K562 (cell line): ENCODE measurements around the gene GLUD1. TPM values are rescaled to one million over a fixed set of nuclear protein-coding genes. Genes with fewer than 3 reads are reported as not detected.
"Not testable (repeated sequence)": the region's sequence is repeated elsewhere in the genome, so short reads cannot be mapped to it uniquely, and the experiment has no call there.

Experiments
- ATAC-seq: fragments of 200-7000 bp; cut with Tn5 transposase; 3 replicates; pipeline ENCODE4 v1.9.1; 2020; ENCODE audit warnings: moderate library complexity
- BruUV-seq: library from RNA; stranded (reverse); fragments of 400-500 nt; replicated peaks from 2 replicates; lab custom pipeline; 2021; lab: Mats Ljungman, UMichigan
- CTCF ChIA-PET: fragments of 300-600 bp; formaldehyde crosslinking; extraction: SDS; loops from one replicate; lab custom pipeline; 2021; ENCODE audit warnings: low intra/inter-chr PET ratio; lab: Yijun Ruan, JAX
- POLR2A ChIA-PET: fragments of 300-600, 350-650 bp; sonication (Branson Sonifier 250); formaldehyde crosslinking; extraction: SDS; loops from one replicate; lab custom pipeline; 2021; ENCODE audit warnings: antibody characterized with exemption, inconsistent platforms; lab: Yijun Ruan, JAX
- DNase-seq, 4 experiments: peaks; one replicate each; pipeline versions ENCODE4 v3.0.0 to v3.0.0-alpha.2; 2011 to 2018; ENCODE audit warnings: low spot score in 3 of 4, mixed read lengths in 3 of 4; ENCODE audit errors: extremely low read depth in 1 of 4
- FAIRE-seq: peaks from 2 replicates; lab custom pipeline; 2011; peaks lifted over from hg19 to GRCh38; lab: Jason Lieb, UNC
- H2AFZ ChIP-seq: 2 replicates; pipeline ENCODE4 v1.6.0; 2011; ENCODE audit warnings: low read depth, low read length, control low read depth, inconsistent platforms
- H3K27ac ChIP-seq: fragments of 200-600 bp; 3 replicates; pipeline ENCODE4 v1.8.0; 2011; ENCODE audit warnings: low read depth, mild to moderate bottlenecking, control low read depth, inconsistent platforms, low read length, moderate library complexity, mixed read lengths; ENCODE audit errors: extremely low read depth
- H3K27me3 ChIP-seq, 2 experiments: fragments of 300-600 bp in 1 of 2; 2 replicates in 1 of 2; 3 replicates in 1 of 2; pipeline versions ENCODE4 v1.6.0 to v1.8.0; 2011; ENCODE audit warnings: inconsistent platforms in 2 of 2, low read length in 2 of 2, mild to moderate bottlenecking in 1 of 2, mixed read lengths in 1 of 2, moderate library complexity in 1 of 2; ENCODE audit not compliant: control insufficient read depth in 2 of 2, insufficient read depth in 2 of 2
- H3K36me3 ChIP-seq: fragments of 300-600 bp; 3 replicates; pipeline ENCODE4 v1.8.0; 2011; ENCODE audit warnings: mild to moderate bottlenecking, low read length, inconsistent platforms; ENCODE audit not compliant: control insufficient read depth, insufficient read depth
- H3K4me1 ChIP-seq, 2 experiments: fragments of 200-600 bp in 1 of 2; replicated peaks in 1 of 2; 2 replicates in 1 of 2; 3 replicates in 1 of 2; pipeline versions ENCODE4 v1.5.1 to v1.8.0; 2011; ENCODE audit warnings: inconsistent platforms in 2 of 2, low read length in 2 of 2, mild to moderate bottlenecking in 1 of 2, mixed read lengths in 1 of 2, moderate library complexity in 1 of 2; ENCODE audit not compliant: control insufficient read depth in 2 of 2, insufficient read depth in 2 of 2
- H3K4me2 ChIP-seq: 2 replicates; pipeline ENCODE4 v1.6.1; 2011; ENCODE audit warnings: low read length, control low read depth, inconsistent platforms, mixed read lengths; ENCODE audit not compliant: insufficient read depth
- H3K4me3 ChIP-seq: fragments of 200-600 bp; sonication (generic), shearing (Covaris generic); 2 replicates; pipeline ENCODE4 v1.5.1; 2016; ENCODE audit warnings: control low read depth, inconsistent platforms
- H3K79me2 ChIP-seq: fragments of 200-600 bp; 3 replicates; pipeline ENCODE4 v1.8.0; 2011; ENCODE audit warnings: low read length, inconsistent platforms; ENCODE audit not compliant: control insufficient read depth, insufficient read depth
- H3K9ac ChIP-seq, 2 experiments: 2 replicates each; pipeline versions ENCODE4 v1.6.0 to v1.6.1; 2011; ENCODE audit warnings: low read depth in 2 of 2, low read length in 2 of 2, control low read depth in 1 of 2, inconsistent platforms in 1 of 2, mild to moderate bottlenecking in 1 of 2, mixed read lengths in 1 of 2; ENCODE audit not compliant: insufficient read depth in 1 of 2
- H3K9me1 ChIP-seq: one replicate; pipeline ENCODE4 v1.6.0; 2011; ENCODE audit warnings: inconsistent platforms, mild to moderate bottlenecking, low read length, moderate library complexity; ENCODE audit not compliant: control insufficient read depth, insufficient read depth
- H3K9me3 ChIP-seq: replicated peaks from 2 replicates; pipeline ENCODE4 v1.5.1; 2011; ENCODE audit warnings: low read depth, low read length, inconsistent platforms; ENCODE audit not compliant: control insufficient read depth, insufficient read depth
- H4K20me1 ChIP-seq: replicated peaks from 2 replicates; pipeline ENCODE4 v1.6.1; 2011; ENCODE audit warnings: low read length, inconsistent platforms, mixed read lengths; ENCODE audit not compliant: control insufficient read depth, insufficient read depth
- CBFA2T3 ChIP-seq: fragments of 450-650 bp; IDR thresholded peaks from 2 replicates; pipeline ENCODE4 v1.6.1; 2017
- ELF1 ChIP-seq: fragments of 200-800 bp; sonication (Bioruptor generic); IDR thresholded peaks from 2 replicates; pipeline ENCODE4 v1.6.1; 2016; ENCODE audit warnings: missing genetic modification characterization, missing compliant biosample characterization
- ETV1 ChIP-seq: fragments of 450-650 bp; conservative IDR thresholded peaks from 2 replicates; pipeline ENCODE4 v1.6.1; 2016; ENCODE audit warnings: missing genetic modification characterization, control low read depth, low read depth, missing compliant biosample characterization
- NFE2 ChIP-seq: IDR thresholded peaks from 2 replicates; pipeline ENCODE4 v1.6.1; 2014; ENCODE audit warnings: antibody characterized with exemption, low read depth
- WGBS: fragments of 100-300 bp; shearing (Covaris generic); methylation state at CpG from one replicate; pipeline ENCODE4 v1.1.6; 2016; ENCODE audit warnings: low coverage, mixed read lengths; ENCODE audit not compliant: insufficient coverage; ENCODE audit errors: missing lambda C conversion rate; 5-methylcytosine and 5-hydroxymethylcytosine counted together
- in situ Hi-C: fragments of 300-500 bp; cut with MboI; formaldehyde crosslinking; loops from 4 replicates; pipeline ENCODE4 v1.15.0; 2018; ENCODE audit warnings: inconsistent platforms, mixed read lengths
- intact Hi-C: fragments of 100-400 bp; cut with micrococcal nuclease; formaldehyde crosslinking; loops from 2 replicates; pipeline ENCODE4 v1.14.2; 2022
- polyA plus RNA-seq, 8 experiments: library from polyadenylated mRNA; depleted of rRNA in 4 of 8; stranded (reverse) in 5 of 8; unstranded in 3 of 8; fragments of >200 nt; fragmentation: Nextera tagmentation in 2 of 8; fragmentation: Illumina TruSeq in 1 of 8; extraction: Ambion mirVana in 2 of 8; extraction: Trizol in 1 of 8; gene quantifications; 2 replicates each; pipeline versions ENCODE4 v1.2.1 to v1.2.3, GENCODE V29; 2011 to 2014; ENCODE audit warnings: inconsistent platforms in 1 of 8, missing spikeins in 1 of 8
- total RNA-seq, 7 experiments: library from RNA; depleted of rRNA in 6 of 7; stranded (reverse); fragments of >200 nt in 6 of 7; fragmentation: Illumina TruSeq in 2 of 7; extraction: Trizol in 2 of 7; gene quantifications; 2 replicates each; pipeline versions ENCODE4 v1.2.1 to v1.2.3, GENCODE V29; 2011 to 2021; ENCODE audit warnings: low replicate concordance in 1 of 7
- TF ChIP-seq, protein P1 (sequence below), 2 experiments: fragments of 450-650 bp; formaldehyde crosslinking in 1 of 2; IDR thresholded peaks; 2 replicates each; pipeline versions ENCODE4 v1.4.0 to v1.6.1; 2014 to 2020; ENCODE audit warnings: mild to moderate bottlenecking in 2 of 2, borderline replicate concordance in 1 of 2, low read depth in 1 of 2

Gene GLUD1
- total and polyA plus RNA-seq, 9 of the 15 experiments (the other 6 are each of a cell fraction or from before 2014, with no cell fraction given) = 21.9 to 92.0 (median 76.3) TPM

DNA sequence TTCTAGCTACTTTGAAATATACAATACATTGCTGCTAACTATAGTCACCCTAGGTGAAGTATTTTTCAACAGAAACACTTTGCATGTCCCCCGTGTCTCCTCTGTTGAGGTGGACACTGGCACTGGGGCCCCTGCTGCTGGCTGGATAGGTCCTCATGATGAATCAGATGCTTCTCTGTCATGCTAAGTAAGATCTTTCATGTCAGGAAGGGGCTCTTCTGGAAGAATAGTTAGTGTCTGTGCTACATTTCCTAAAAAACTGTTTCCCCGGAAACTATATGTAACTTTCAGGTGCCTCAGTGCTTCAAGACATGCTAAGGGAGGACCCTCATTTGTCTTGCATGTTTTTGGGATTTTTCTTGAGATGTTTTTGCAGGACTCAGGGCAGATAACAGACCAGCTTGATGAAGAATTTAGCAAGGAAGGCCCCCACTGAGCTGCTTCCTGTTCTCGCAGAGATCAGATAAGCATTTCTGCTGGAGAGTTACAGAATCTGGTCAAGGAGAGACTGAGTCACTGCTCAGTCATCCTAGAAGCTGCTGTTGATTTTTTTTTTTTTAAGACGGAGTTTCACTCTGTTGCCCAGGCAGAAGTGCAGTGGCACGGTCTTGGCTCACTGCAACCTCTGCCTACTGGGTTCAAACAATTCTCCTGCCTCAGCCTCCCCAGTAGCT lies 69.2 kb downstream of the GLUD1 start (continued):
- TF ChIP-seq ELF1 (tag) (peak; percentile 51), NFE2 (peak; percentile 74), ETV1 (tag) (0 out of 2 replicates have a peak, but pooled peaks have one; percentile 24), CBFA2T3 (0 out of 2 replicates have a peak, but pooled peaks have one; percentile 3)
- TF ChIP-seq, protein P1, sequence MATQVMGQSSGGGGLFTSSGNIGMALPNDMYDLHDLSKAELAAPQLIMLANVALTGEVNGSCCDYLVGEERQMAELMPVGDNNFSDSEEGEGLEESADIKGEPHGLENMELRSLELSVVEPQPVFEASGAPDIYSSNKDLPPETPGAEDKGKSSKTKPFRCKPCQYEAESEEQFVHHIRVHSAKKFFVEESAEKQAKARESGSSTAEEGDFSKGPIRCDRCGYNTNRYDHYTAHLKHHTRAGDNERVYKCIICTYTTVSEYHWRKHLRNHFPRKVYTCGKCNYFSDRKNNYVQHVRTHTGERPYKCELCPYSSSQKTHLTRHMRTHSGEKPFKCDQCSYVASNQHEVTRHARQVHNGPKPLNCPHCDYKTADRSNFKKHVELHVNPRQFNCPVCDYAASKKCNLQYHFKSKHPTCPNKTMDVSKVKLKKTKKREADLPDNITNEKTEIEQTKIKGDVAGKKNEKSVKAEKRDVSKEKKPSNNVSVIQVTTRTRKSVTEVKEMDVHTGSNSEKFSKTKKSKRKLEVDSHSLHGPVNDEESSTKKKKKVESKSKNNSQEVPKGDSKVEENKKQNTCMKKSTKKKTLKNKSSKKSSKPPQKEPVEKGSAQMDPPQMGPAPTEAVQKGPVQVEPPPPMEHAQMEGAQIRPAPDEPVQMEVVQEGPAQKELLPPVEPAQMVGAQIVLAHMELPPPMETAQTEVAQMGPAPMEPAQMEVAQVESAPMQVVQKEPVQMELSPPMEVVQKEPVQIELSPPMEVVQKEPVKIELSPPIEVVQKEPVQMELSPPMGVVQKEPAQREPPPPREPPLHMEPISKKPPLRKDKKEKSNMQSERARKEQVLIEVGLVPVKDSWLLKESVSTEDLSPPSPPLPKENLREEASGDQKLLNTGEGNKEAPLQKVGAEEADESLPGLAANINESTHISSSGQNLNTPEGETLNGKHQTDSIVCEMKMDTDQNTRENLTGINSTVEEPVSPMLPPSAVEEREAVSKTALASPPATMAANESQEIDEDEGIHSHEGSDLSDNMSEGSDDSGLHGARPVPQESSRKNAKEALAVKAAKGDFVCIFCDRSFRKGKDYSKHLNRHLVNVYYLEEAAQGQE (IDR thresholded peaks at IDR 0.05; ENCODE audit: borderline replicate concordance) = peak; percentile 6; the same call in 1 of the 2 replicates
- TF ChIP-seq, protein P1 (CRISPR knock-in tag; IDR thresholded peaks at IDR 0.05; ENCODE audit: low read depth) = not testable (repeated sequence)

DNA sequence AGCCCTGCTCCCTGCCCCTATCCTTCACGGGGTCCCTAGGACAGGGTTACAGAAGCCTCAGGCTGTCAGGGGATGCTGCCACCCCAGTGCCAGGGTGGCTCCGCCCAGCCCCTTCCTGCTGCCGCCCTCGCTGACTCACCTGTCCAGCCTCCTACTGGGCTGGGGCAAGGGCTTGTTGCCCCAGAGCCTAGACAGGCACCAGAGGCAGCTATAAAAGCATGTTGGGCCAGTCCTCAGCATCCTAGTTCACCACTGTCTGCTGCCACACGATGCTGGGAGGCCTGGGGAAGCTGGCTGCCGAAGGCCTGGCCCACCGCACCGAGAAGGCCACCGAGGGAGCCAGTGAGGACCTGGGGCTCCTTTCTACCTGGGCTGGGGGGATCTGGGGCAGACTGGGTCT lies 74.6 kb downstream of the GLUD1 start, which contains the start of gene FAM25A:
Gene FAM25A, plus strand, starts transcription at position 239 of the 400 bp plus-strand sequence. Its CDS starts 31 bp downstream, at position 270.
- H3K9me3 ChIP-seq, H3K9ac ChIP-seq, H3K9me1 ChIP-seq, intact Hi-C loops, in situ Hi-C loops, H3K27ac ChIP-seq, POLR2A ChIA-PET, DNase-seq, H4K20me1 ChIP-seq, H3K4me2 ChIP-seq, H3K79me2 ChIP-seq, BruUV-seq, H3K4me3 ChIP-seq, H3K27me3 ChIP-seq, H3K4me1 ChIP-seq, ATAC-seq, CTCF ChIA-PET, FAIRE-seq, H2AFZ ChIP-seq, H3K36me3 ChIP-seq: not testable (repeated sequence)
- 53% methylated on average over 4 of the region's 9 CpGs for WGBS

DNA sequence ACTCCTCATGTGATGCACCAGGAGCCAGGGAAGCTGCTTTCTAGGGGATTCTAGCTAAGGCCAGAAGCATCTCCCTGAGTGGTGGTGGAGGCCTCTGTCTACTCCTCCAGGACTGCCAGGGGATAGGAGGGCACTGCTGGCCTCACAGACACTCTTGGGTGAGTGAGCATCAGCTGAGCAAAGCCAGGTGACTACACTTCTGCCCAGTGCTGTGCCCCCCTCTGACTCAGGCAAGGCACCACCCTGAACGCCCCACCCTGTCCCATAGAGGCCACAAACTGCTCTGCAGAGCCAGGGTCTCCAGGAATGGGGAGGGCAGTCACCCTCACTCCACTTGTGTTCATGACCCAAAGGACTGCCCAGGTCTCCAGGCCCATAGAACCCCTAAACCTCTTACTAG lies 75.1 kb downstream of the GLUD1 start:
- H3K27ac ChIP-seq, in situ Hi-C loops, H3K4me1 ChIP-seq, CTCF ChIA-PET, H3K4me3 ChIP-seq, POLR2A ChIA-PET, H3K9me1 ChIP-seq, H3K9me3 ChIP-seq, FAIRE-seq, intact Hi-C loops, H3K36me3 ChIP-seq, BruUV-seq, H3K27me3 ChIP-seq, H2AFZ ChIP-seq, H3K79me2 ChIP-seq, H4K20me1 ChIP-seq, ATAC-seq, DNase-seq, H3K9ac ChIP-seq, H3K4me2 ChIP-seq: not testable (repeated sequence)
- no CpG with 5 or more reads among the region's 1 CpG for WGBS
